Measurements from ENCODE around the gene RELN.

Gene RELN

DNA sequence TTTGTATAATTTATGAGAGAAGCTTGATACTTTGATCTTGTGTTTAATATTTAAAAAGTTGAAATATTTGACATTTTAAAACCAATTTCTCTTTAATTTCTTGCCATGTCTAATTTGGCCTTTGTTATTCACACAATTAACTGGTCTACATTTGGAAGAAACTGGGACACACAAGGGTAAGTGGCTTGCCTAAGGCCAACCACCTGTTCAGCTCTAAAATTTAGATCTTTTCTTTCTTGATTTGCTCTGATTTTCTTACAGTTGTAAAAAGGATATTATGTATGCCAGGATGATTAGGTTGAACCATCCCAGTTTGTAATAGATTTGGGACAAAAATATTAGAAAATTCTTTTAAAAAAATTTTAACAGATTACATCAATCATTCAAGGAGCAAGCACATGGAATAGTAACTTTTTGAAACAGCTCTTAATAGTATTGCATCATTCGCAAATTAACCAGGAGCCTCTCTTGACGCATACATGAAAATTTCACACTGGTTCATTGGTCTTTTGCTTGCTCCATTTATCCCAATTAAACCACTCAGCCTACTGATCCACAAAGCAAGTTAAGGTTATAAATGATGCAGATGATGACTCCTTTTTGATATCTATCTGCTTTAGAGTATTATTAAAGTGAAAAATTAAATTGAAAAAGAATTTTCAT lies 321.0 kb downstream of the RELN start:
- DNase-seq = no peak

DNA sequence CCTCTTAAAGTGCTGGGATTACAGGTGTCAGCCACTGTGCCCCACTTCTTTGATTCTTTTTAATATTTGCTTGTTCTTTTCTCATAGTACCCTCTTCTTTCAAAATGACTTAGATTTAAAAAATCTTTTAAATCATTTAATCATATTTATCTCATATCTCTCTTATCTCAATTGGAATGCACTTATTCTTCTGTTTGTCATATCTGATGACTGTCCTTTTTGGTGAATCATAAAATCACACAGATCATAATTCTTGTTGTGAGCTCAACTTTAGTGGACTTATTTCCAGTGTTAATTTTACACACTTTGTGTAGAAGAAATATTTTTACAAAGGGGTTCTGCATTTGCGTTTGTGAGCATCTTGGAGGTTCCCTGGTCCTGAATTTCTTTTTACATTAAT lies 323.1 kb downstream of the RELN start:
- no peak for DNase-seq

DNA sequence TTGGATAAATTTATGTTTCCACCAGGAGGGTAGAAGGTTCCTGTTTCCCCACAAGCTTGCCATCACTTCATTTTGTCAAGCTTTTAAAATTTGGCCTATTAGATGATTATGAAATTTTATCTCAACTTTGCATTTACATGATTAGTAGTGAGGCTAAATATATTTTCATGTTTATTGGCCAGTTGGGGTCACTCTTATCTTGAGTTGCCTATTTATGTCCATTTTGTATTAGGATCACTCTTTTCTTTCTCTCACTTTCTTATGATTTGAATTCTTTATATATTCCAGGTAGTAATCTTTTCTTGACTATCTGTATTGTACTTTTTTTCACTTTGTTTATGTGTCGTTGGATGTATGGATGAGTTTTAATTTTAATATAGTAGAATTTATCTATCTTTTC lies 324.9 kb downstream of the RELN start:
- no peak for DNase-seq

DNA sequence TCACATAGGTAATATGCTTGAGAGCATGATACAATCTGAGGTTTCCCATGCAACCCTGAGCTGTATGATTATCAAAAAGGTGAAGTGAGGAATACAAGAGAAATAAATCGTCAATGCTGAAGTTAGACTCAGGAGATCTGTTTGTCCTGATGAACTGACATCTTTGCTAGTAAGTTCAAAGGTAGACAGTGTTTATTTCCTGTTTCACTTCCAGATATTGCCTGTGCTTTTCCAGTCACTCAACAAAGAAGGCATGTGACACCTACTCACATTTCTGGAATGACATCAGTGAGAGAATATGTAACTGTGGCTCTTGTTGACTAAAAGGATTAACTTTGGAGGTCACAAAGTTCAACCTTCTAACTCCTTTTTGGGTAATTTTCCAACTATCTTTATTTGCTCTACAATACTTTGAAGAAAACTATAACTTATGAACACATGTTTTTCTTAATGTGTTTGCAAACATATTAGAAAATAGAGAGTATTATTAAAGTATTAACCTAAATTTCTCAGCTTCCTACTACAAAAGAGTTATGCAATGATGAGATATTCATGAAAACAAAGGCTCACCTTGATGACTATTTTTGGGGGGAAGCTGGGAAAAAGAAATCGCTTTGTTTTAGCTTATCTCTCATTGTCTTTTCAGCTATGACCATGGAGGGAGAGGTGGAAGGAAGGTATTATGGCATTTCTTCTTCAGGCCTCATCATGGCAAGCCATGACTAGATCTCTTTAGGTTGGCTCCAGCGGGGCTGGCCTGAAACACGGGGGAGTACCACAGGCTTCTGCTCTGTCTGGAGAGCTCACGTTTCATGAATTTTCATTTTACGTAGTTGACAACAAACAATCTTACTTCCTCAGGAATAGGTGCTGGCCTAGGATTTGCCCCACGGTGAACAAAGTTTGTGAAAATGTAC lies 328.7 kb downstream of the RELN start:
- DNase-seq = no peak

DNA sequence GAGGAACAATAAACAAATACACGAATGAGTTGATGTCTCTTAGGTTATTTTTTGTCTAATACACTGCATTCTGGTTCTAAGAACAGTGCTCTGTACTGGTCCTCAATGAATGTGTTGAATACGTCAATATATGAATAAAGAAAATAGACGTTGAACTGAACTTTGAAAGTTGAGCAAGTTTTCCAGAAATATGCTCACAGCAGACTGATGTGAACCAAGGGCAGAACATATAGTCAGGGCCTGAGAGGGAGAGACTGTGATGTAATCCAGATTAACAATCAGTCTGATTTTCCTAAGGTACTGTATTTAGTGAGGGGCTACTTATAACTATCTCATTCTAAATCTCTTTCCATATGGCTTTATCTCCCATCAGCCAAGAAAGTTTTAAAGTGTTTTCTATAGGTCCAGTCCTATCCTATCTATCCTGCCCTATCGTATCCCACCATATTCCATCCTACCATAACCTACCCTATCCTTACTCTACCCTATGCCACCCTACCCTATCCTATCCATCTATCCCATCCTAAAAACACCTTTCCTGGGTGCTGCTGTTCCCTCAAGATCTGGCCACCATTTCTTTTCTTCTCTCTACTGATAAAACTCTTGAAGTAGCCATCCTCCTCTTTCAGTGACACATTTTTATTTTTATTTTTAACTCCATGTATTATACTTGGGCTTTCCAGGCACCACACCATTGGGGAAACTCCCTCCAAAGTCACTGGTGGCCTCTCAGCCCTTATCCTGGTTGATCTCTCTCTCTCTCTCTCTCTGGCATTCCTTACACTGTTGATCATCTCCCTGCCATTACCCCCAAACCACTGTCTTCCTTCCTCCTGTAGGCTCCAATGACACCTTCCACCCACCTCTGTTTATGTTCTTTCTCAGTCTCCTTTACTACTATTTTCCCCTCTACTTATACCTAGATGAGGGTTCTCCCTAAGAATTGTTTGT lies 331.1 kb downstream of the RELN start:
- no peak for DNase-seq

DNA sequence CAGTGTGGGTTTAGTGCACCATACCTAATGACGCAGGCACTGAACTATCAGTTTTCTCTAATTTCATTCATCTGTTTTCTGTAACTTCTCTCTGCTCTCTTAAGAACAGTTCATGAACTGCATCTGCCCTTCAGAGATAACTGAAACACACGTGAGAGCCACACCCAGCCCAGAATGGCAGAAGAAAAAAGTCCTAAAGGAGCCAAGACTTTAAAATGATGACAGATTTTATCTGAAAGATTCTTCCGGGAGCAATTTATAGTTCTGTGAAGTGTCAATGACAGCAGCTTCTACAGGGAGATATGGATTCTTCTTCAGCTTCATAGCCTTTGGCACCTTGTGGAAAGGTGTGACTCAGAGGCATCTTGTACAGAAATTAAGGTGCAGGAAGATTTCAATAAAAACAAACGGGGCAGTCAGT lies 332.0 kb downstream of the RELN start:
- no peak for DNase-seq

DNA sequence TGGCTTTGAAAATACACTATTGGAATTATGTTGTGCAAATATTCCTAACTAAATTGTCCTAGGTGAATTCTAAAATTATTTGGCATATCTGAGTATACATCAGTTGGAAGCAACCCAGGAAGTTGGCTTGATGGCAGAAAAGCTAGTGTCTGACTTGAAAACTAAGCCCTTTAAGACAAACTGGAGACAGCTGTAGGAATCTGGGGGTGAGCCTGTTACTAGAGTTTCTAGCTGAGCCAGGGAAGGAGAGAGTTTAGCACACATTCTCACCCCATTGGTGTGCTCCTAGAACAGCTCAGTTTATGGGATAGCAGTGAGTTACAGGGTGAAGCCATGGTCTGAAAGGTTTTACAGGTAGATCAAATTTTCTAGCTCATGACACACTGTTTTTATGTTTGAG lies 333.2 kb downstream of the RELN start:
- DNase-seq = no peak

DNA sequence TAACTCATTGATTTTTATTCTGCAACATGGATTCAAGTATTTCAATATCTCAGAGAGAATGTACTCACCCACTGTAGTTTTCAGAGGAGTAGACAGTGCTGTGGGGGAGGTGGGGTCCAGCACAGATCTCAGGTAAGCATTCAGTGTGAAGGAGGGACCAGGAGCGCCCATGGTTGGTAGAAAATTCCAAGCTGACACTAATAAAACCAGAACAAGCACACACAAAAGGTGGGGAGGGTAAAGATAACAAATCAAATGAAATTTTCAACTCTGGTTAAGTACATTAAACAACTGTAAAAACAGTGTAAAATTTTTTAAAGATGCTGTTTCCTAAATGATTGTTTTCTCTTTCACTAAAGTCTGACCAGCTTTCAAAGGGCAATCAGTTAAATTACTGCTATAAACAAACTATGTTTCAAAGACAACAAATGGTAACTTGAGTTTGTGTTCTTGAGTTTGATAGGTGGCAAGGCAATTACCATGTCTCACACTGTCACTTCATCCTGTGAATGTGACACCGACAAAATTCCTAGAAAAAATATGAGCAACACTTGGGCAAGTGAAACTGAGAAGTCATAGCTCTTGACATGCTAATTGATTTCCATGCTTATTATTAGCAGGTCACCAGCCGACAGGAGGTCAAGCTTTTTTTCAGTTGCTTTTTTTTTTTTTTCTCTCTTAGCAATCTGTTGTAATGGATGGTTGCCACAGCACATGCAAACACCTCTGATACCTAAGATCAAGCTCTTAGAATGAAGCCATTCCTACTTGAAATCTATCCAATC lies 337.7 kb downstream of the RELN start:
- DNase-seq = no peak

DNA sequence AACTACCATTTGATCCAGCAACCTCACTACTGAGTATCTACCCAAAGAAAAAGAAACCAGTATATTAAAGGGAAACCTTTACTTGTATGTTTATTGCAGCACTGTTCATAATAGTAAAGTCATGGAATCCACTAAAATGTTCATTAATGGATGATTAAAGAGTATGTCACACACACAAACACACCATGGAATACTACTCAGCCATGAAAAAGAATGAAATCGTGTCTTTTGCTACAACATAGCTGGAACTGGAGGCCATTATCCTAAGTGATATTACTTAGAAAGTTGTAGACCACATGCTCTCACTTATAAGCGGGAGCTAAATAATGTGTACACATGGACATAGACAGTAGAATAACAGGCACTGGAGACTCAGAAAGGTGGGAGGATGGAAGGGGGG lies 340.4 kb downstream of the RELN start:
- no peak for DNase-seq

DNA sequence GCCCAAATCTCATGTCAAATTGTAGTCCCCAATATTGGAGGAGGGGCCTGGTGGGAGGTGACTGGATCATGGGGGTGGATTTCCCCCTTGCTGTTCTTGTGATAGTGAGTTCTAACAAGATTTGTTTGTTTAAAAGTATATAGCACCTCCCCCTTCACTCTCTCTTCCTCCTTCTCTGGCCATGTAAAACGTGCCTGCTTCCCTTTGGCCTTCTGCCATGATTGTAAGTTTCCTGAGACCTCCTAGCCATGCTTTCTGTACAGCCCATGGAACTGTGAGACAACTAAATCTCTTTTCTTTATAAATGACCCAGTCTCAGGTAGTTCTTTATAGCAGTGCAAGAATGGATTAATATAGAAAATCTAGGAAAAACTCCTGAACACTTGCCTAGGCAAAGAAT lies 341.3 kb downstream of the RELN start:
- no peak for DNase-seq

DNA sequence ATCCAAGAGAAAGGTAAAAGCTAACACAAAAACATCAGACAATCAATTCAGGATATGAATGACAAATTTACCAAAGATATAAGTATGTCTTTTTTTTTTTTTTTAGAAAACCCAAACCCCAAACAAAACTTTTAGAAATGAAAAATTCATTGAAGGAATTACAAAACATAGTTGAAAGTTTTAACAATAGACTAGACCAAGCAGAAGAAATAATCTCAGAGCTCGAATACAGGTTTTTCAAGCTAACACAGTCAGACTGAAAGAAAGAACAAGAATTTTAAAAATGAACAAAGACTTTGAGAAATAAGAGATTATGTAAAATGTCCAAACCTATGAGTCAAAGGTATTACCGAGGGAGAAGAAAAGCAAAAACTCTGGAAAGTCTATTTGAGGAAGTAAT lies 345.1 kb downstream of the RELN start:
- no peak for DNase-seq

DNA sequence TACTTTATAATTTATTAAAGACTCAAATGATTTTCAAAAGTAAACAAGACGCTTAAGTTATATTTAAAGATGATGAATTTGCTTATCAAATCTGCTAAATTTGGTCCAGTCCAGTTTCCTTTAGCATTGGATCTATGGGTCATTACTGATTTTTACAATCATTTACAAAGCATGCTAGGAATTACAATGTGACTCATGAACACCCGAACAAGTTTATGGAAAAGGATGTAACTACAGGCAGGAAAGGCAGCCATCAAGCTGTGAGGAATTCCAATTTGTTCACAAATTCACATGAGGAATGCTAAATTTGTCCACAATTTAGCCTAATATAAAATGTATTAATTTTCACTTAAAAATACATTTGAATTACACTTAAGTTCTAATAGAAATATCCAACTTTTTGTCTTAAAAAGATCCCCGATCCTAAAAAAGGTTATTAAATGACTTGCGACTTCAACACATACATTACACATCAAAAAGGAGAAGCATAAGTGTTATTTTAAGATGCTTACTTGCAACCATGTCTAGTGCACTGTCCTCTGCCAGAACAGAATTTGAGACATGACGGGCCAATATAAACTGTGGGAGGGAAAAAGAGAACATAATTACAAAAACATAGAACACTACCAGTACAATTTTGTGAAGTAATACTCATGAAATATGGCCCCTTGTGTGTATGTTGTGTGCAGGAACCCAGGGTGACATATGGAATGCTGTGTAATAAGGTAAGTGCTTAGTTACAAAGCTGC lies 349.3 kb downstream of the RELN start:
- DNase-seq = no peak

DNA sequence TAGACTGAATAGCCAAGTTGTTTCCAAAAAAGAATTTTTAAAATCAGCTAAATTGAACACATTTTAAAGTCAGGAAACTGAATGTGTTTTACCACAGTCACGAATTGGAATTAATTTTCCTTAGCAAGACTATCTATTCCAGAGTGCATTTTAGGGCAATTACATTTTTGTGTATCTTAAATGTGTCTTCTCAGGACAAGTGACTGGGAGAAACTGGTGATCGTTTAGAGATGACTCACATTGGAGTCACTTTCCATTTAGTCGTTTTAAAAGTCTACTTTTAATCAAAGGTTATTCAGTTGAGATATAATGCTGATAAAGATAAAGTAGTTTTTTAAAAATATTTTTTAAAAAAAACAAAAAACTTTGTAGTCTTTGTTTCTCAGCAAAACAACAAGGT lies 351.7 kb downstream of the RELN start:
- no peak for DNase-seq

DNA sequence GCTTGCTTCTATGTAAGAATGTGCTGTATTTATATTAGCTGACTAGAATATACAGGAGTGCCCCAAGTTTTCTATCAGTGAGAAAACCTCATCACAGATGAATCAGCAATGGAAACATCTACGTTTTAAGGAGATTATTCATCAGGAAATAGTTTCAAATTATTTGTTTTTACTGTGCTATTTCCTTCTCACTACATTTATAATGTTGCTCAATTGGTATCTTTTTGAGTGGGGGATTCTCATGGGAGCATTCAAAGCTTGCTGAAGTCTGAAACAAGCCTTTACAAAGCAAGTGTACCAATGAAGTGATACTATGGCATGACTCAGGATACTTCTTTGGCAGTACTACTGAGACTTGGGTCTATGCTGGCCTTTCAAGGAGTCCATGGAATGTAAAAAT lies 352.4 kb downstream of the RELN start:
- DNase-seq = no peak

DNA sequence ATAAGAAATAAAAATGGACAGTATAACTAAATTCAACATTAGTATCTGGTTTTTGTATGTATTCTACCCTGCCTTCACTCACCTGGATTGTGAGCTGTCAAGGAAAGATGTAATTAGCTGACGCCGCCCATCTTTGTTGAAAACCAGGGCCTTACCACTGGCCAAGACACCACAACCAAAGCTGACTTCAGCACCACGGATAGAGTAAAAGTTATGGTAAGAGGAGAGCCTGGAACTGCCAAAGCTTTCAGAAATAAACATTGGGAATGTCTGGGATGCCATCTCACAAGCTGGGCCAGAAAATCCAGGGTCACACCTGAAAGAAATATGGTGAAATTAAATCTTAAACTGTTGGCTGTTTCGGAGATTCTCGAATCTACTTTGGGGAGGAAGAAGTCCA lies 353.3 kb downstream of the RELN start:
- DNase-seq = no peak

DNA sequence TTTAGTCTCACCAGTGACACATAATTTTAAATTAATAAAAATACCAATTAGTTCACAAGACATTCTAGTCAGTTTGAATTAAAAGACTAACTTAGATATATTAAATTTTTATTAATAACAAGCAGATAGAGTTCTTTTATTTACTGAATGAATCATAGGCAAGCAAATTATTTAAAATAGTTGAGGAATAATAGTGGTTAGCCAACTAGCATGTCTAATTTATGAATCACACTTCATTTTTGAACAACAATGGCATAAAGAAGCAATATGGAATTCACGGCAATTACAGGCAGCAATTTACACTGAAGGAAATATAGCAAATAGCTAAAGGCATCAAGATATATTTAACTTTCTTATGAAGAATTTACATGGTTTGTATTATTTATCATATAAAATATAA lies 356.5 kb downstream of the RELN start:
- DNase-seq = no peak

DNA sequence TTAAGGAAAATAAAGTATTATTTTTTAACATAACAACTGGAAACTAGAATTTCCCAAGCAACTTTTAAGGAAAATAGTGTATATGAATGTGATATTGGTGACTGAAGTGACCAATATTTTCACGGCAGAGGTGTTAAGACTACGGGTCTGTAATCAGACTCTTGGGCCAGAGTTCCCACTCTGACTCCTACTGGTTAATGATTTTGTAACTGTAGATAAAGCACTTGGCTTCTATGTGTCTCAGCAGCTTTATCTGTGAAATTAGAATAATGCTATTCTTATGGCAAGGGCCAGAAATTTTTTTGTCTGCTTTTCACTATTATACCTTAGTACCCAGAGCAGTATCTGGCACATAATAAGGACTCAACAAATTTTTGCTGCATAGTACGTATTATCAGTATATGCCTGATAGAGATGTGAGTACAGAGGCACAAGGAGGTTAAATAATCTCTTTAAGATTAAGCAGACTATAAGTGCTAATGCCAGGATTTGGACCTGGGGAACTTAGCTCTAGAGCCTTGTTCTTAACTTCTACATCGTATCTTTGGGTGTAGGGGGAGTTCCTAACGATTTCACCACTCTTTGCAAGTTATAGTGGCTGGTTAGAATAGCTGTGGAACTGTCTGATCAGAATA lies 357.3 kb downstream of the RELN start:
- no peak for DNase-seq

DNA sequence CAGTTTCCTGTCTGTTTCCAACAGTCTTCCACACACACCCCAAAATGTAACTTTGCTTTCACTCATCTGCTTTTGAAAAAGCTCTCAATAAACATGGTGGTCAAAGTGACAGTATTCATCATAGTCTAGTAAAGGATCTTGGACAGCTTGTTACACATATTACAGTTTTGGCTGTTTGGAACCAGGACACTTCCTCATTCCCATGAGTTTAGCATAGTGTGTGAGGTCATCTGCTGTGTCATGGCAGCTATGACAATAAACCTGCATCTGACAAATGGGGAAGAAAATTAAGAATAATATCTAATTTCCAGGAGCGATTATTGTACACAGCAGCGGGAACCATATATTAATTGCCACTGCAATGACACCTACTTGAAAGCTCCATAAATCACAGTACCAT lies 359.1 kb downstream of the RELN start:
- DNase-seq = no peak

DNA sequence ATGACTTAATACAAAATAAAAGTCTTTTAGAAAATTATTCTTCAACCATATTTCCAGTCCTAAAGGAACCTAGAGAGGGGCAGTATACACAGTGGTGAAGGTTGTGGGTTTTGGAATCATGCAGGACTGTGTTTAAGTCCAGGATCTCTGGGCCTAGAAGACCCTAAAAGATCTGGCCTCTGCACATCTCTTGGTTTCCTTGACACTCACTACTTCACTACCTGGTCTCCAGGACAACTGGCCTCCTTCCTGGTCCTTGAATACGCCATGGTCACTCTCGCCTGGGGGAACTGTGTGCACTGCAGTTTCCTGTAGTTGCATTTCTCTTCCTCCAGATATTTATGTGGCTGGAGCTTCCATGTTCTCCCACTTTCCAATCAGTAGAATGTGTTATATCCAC lies 360.7 kb downstream of the RELN start:
- DNase-seq = no peak

DNA sequence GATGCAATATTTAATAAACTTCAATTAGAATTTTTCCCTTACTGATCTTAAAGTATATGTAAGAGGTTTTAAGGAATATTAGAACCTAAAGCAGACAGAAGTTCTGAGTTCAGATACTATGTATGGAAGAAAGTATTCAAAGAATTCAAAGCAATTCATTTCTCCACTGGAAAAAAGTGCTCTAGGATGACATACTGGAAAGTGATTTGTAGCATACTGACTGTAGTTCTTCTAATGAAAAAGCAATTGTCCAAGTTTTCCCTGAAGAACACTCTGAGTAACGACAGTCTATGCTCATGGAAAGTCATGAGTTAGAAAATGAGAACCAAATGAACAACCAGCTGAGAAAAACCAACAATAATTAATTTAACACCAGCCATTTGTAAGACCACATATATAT lies 362.7 kb downstream of the RELN start:
- no peak for DNase-seq

DNA sequence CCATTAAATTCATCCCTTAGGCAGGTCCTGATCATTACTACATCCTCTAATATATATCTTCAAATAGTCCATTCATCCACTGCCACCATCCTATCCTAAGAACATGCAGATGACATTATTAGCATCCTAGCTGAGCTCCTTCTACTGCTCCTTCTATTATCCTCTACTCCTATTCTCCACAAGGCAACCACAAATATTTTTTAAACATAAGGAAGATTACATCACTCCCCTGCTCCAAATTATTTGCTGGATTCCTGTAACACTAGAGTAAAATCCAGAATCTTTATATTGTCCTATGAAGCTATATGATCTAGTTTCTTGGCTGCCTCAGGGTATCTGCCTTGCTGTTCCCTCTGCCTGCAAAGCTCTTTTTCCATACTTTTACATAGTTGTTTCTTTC lies 367.2 kb downstream of the RELN start:
- no peak for DNase-seq
